Activated CD8-positive, alpha-beta T cell treated with anti-CD3 and anti-CD28 coated beads, Interleukin-2, amount 10 ng/mL, durations not matched to agents 7 days and 5 days (primary cell): ENCODE results near the gene DUSP1. TPM values are rescaled to one million over a fixed set of nuclear protein-coding genes. Genes with fewer than 3 reads are reported as not detected.
"Not testable (repeated sequence)": the region's sequence is repeated elsewhere in the genome, so short reads cannot be mapped to it uniquely, and the experiment has no call there.

Source experiments
- ATAC-seq: fragments of 150-1000 bp; cut with Tn5 transposase; one replicate; pipeline ENCODE4 v1.10.0; 2021; ENCODE audit warnings: moderate library complexity
- CTCF ChIA-PET: fragments of 350-600 bp; sonication (Branson Sonifier 250); formaldehyde crosslinking; loops from one replicate; lab custom pipeline; 2021; ENCODE audit warnings: antibody characterized with exemption; lab: Charles Lee
- POLR2A ChIA-PET: fragments of 350-600 bp; sonication (Branson Sonifier 250); formaldehyde crosslinking; loops from one replicate; lab custom pipeline; 2021; ENCODE audit warnings: antibody characterized with exemption; lab: Charles Lee
- DNase-seq: peaks from one replicate; pipeline ENCODE4 v3.0.0-alpha.2; 2020
- H3K27ac Mint-ChIP-seq: one replicate; pipeline ENCODE4 v1.8.0; 2021; ENCODE audit warnings: mild to moderate bottlenecking, mixed read lengths
- H3K27me3 Mint-ChIP-seq: one replicate; pipeline ENCODE4 v1.8.0; 2021; ENCODE audit warnings: low read depth, mixed read lengths
- H3K36me3 Mint-ChIP-seq: one replicate; pipeline ENCODE4 v1.8.0; 2021; ENCODE audit warnings: low read depth, mixed read lengths
- H3K4me1 Mint-ChIP-seq: one replicate; pipeline ENCODE4 v1.8.0; 2021; ENCODE audit warnings: low read depth, mixed read lengths
- H3K4me3 Mint-ChIP-seq: one replicate; pipeline ENCODE4 v1.8.0; 2021; ENCODE audit warnings: mild to moderate bottlenecking, mixed read lengths
- H3K9me3 Mint-ChIP-seq: one replicate; pipeline ENCODE4 v1.8.0; 2022; ENCODE audit warnings: mixed read lengths; ENCODE audit not compliant: insufficient read depth
- total RNA-seq, 2 experiments: library from RNA; stranded (reverse); gene quantifications; one replicate each; pipeline ENCODE4 v1.2.3, GENCODE V29; 2021

The DUSP1 gene, protein sequence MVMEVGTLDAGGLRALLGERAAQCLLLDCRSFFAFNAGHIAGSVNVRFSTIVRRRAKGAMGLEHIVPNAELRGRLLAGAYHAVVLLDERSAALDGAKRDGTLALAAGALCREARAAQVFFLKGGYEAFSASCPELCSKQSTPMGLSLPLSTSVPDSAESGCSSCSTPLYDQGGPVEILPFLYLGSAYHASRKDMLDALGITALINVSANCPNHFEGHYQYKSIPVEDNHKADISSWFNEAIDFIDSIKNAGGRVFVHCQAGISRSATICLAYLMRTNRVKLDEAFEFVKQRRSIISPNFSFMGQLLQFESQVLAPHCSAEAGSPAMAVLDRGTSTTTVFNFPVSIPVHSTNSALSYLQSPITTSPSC
- 10 to 100 TPM; 55.6 to 56.6 TPM for total RNA-seq

DNA sequence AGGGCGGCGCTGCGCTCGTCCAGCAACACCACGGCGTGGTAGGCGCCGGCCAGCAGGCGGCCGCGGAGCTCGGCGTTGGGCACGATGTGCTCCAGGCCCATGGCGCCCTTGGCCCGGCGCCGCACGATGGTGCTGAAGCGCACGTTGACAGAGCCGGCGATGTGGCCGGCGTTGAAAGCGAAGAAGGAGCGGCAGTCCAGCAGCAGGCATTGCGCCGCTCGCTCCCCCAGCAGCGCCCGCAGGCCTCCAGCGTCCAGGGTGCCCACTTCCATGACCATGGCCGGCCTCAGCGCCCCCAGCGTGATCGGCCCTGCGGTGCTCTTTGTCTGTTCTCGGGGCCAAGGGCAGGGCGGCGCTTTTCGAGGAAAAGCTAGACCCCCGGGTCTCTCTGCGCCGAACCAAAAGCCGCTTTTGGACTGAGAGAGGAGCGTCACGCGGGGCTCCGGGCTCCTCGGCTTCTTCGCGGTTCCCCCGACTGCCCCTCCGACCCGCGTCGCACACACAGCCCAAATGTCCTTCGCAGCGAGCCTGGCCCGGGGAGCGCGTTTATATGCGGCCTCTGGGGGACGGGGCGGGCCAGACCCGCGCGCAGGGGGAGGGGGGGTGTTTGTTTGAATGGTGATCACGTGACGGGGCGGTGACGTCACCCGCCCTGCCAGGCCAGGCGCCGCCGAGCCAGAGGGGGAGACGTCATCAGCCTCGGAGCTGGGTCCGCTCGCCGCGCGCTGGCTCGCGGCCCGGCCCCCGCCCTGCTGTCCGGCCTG lies at the start of gene DUSP1:
Gene DUSP1, minus strand, starts transcription at position 521 of the 764 bp plus-strand sequence. Its CDS starts 243 bp downstream, at position 278.
- Mint-ChIP-seq H3K27ac (peak within 1 kb of the TSS; percentile 99), H3K27me3 (no peaks in the 10 kb centered on the region), H3K36me3 (peaks cover 19% of the 10 kb centered on the region), H3K4me1 (peaks cover 53% of the 10 kb centered on the region), H3K4me3 (peak within 1 kb of the TSS; percentile 90), H3K9me3 (no peaks in the 10 kb centered on the region)
- ATAC-seq (peak; percentile 68), DNase-seq (peak; percentile 98)
- CTCF ChIA-PET: interaction anchor here (0.7 to 4.6 kb wide), 15 partner anchors 10 to 166 kb away, joined by 3 to 59 read pairs (median 5); no protein-coding TSS in a partner anchor
- POLR2A ChIA-PET: interaction anchor here (0.5 to 4.1 kb wide), 30 partner anchors 9 to 374 kb away, joined by 3 to 25 read pairs (median 4); partner anchors contain the start of genes ATP6V0E1, BNIP1, ERGIC1 and RPL26L1

DNA sequence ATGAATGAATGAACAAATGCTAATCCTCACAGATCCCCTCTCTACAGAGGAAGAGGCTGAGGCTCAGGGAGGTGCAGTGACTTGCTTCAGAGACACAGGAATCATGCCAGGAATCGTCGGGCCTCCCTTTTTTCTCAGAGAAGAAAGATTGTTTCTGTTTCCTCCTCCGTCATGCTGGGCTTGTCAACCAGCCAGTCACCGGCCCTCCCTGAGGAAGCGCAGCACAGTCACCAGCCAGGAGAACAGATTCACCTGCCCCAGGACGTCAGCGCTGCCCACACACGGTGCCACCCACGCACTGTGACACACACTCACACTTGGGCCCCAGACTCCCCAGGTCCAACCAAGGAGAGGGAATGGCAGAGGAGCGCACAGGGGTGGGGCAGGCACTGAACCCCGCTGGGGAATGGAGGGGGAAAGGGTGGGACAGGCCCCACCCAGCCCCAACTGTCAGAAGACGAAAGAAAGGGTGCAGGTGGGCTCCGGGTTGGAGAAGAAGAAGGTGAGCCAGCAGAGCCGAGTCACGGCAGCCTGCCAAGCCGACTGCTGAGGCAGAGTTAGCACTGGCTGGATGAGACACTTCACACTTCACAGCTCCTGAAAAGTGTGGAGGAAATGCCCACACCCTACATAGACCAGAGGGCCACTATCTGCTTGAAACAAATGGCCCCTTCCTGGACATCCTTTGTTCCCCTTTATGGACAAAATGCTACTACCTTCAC lies 49.2 kb upstream of the DUSP1 start:
- no peak overlapping the region for H3K27ac Mint-ChIP-seq

DNA sequence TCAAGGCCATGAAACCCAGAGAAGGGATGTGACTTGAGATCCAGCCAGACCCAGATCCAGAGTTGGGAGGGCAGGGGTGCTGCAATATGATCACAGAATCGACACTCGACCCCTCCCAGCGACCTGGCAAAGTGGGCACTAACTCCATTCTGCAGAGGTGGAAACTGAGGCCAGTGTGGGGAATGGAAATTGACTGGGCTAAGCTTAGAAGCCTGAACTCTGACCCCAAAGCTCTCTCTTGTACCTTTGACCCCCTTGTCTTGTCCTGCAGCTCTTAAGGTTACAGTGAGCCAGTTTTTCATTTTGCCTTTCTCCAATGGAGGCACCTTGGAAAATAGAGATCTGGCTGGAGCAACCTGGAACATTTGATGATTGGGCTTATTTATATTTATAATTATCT lies 48.6 kb upstream of the DUSP1 start:
- no peaks in the 10 kb centered on the region for H3K36me3 Mint-ChIP-seq
- no peaks in the 10 kb centered on the region for H3K4me1 Mint-ChIP-seq
- peaks cover 11% of the 10 kb centered on the region for H3K27me3 Mint-ChIP-seq
- POLR2A ChIA-PET: no interaction called here
- no peaks in the 10 kb centered on the region for H3K9me3 Mint-ChIP-seq
- no peak for ATAC-seq
- H3K4me3 Mint-ChIP-seq: no peak overlapping the region
- H3K27ac Mint-ChIP-seq: no peak overlapping the region
- CTCF ChIA-PET: no interaction called here
- DNase-seq: no peak

More for the DNA sequence above, 49.2 kb upstream of the DUSP1 start:
- Mint-ChIP-seq H3K4me3 (no peak overlapping the region), H3K4me1 (no peaks in the 10 kb centered on the region), H3K36me3 (peaks cover under 1% of the 10 kb centered on the region), H3K27me3 (peaks cover 8% of the 10 kb centered on the region), H3K9me3 (peaks cover 2% of the 10 kb centered on the region)
- no peak for DNase-seq
- ChIA-PET CTCF (no interaction called here), POLR2A (no interaction called here)
- no peak for ATAC-seq

DNA sequence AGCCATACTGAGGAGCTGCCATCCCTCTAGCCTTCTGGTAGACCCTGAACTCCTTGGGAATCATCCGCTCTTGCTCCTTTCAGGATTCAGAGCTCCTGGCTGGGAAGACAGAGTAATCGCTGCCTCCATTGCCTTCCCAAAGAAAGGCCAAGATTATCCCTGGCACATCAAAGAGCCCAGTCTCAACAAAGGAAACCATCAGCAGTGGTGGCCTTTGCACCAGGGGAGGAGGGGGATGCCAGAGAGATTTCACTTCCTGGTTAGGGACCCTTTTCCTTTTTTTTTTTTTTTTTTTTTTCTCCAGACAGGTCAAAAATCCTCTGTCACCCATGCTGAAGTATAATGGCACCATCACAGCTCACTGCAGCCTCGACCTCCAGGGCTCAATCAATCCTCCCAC lies 47.1 kb upstream of the DUSP1 start:
- CTCF ChIA-PET: interaction anchor here (1.1 kb wide), 1 partner anchor 12 kb away, joined by 3 read pairs; no protein-coding TSS in a partner anchor
- no peak for ATAC-seq
- Mint-ChIP-seq H3K36me3 (no peaks in the 10 kb centered on the region), H3K4me3 (no peak overlapping the region), H3K4me1 (no peaks in the 10 kb centered on the region), H3K27ac (no peak overlapping the region), H3K27me3 (peaks cover 14% of the 10 kb centered on the region), H3K9me3 (no peaks in the 10 kb centered on the region)
- no peak for DNase-seq
- POLR2A ChIA-PET: no interaction called here

DNA sequence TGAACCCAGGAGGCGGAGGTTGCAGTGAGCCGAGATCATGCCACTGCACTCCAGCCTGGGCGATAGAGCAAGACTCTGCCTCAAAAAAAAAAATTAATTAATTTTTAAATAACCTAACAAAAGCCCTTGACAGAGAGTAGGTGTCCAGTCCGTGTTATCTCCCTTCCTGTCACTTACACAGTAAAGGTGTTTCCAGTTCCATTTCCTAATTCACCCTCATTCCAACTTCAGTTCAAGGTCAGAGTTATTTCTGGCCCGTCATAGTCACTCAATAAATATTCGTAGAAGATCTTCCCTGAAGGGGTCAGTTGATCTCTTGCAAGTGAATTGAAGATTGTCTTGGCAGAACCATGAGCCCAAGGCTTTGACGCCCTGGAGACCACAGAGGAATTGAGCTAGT lies 46.7 kb upstream of the DUSP1 start:
- H3K4me3 Mint-ChIP-seq: no peak overlapping the region

DNA sequence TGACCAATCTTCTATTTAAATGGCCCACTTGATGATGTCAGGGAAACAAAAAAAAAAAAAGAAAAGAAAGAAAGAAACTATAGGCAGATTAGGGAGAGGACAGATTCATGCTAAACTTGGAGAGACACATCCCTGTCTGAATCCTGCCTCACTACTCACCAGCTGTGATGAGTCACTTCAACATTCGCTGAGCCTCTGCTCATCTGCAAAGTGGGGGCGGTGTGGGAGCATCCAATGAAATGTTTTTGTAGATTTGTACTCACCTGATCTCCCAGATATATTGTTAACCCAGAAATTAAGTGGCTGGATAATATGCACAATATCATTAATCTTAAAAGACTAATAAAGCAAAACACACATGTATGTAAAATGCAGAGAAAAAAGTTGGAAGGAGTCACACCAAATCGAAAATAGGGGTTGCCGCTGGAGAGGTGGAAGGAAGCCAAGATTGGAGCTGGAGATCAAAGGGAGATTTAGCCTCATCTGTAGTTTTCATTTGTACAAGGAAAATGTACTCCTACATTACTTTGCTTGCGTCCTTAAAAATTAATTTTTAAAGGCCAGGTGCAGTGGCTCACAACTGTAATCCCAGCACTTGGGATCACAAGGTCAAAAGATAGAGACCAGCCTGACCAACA lies 46.0 kb upstream of the DUSP1 start:
- no peaks in the 10 kb centered on the region for H3K36me3 Mint-ChIP-seq
- ChIA-PET POLR2A (interaction anchor here (1.2 kb wide), 1 partner anchor 45 kb away, joined by 3 read pairs; no protein-coding TSS in a partner anchor), CTCF (no interaction called here)
- no peaks in the 10 kb centered on the region for H3K9me3 Mint-ChIP-seq
- ATAC-seq: no peak
- no peak overlapping the region for H3K4me3 Mint-ChIP-seq
- H3K27me3 Mint-ChIP-seq: peaks cover 16% of the 10 kb centered on the region
- DNase-seq: no peak
- no peaks in the 10 kb centered on the region for H3K4me1 Mint-ChIP-seq
- no peak overlapping the region for H3K27ac Mint-ChIP-seq

More for the DNA sequence above, 46.7 kb upstream of the DUSP1 start:
- CTCF ChIA-PET: interaction anchor here (1.1 kb wide), 1 partner anchor 12 kb away, joined by 3 read pairs; no protein-coding TSS in a partner anchor
- H3K27ac Mint-ChIP-seq: no peak overlapping the region
- H3K36me3 Mint-ChIP-seq: no peaks in the 10 kb centered on the region
- no peaks in the 10 kb centered on the region for H3K4me1 Mint-ChIP-seq
- POLR2A ChIA-PET: no interaction called here
- ATAC-seq (no peak), DNase-seq (no peak)
- no peaks in the 10 kb centered on the region for H3K9me3 Mint-ChIP-seq
- H3K27me3 Mint-ChIP-seq: peaks cover 16% of the 10 kb centered on the region

DNA sequence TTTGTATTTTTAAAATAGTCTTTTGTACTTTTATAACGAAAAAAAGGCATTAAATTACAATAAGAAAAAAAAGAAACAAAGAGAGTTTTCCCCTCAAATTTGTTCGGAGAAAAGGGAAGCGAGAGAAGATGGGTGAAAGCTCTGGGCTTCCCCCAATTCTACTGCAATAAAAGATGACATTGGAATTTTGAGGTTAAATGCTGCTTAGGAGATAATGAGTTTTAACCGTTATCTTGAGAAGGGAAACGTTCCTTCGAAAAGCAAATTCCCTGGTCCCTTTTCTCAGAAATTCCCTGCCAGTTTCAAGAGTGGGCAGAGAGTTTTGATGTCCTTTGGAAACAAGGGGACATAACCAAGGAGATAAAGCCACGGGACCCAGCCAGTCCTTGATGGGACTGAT lies 44.6 kb upstream of the DUSP1 start:
- Mint-ChIP-seq H3K27me3 (peaks cover 16% of the 10 kb centered on the region), H3K36me3 (no peaks in the 10 kb centered on the region), H3K27ac (no peak overlapping the region), H3K4me1 (no peaks in the 10 kb centered on the region), H3K9me3 (no peaks in the 10 kb centered on the region), H3K4me3 (no peak overlapping the region)
- DNase-seq (no peak), ATAC-seq (no peak)
- ChIA-PET POLR2A (interaction anchor here (1.2 kb wide), 1 partner anchor 44 kb away, joined by 3 read pairs; no protein-coding TSS in a partner anchor), CTCF (no interaction called here)

DNA sequence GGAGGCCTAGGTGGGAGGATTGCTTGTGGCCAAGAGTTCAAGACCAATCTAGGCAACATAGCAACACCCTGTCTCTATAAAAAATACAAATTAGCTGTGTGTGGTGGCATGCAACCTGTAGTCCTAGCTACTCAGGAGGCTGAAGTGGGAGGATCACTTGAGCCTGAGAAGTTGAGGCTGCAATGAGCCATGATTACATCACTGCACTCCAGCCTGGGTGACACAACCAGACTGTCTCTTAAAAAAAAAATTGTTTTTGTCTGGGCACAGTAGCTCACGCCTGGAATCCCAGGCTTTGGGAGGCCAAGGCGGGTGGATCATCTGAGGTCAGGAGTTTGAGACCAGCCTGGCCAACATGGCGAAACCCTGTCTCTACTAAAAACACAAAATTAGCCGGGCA lies 40.0 kb upstream of the DUSP1 start:
- DNase-seq, CTCF ChIA-PET, H3K4me3 Mint-ChIP-seq, H3K27ac Mint-ChIP-seq, H3K36me3 Mint-ChIP-seq, ATAC-seq, H3K9me3 Mint-ChIP-seq: not testable (repeated sequence)
- peaks cover 11% of the 10 kb centered on the region for H3K27me3 Mint-ChIP-seq
- H3K4me1 Mint-ChIP-seq: peaks cover 18% of the 10 kb centered on the region
- POLR2A ChIA-PET: interaction anchor here (1.5 kb wide), 1 partner anchor 40 kb away, joined by 6 read pairs; the partner anchor contains the start of gene DUSP1

DNA sequence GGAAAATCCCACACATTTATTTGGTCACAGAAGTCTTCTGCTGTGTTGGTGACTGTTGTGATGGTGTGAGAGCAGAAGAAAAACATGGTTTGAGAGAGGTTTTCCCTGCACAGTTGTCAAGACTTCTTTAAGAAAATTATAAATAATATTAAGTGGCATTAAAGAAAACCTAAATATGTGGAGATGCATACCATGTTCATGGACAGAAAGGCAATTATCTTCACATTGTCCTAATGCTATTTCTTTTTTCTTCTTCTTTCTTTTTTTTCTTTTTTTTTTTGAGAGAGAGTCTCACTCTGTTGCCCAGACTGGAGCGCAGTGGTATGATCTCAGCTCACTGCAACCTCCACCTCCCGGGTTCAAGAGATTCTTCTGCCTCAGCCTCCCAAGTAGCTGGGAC lies 38.8 kb upstream of the DUSP1 start:
- H3K9me3 Mint-ChIP-seq: no peaks in the 10 kb centered on the region
- peaks cover 18% of the 10 kb centered on the region for H3K4me1 Mint-ChIP-seq
- no peak overlapping the region for H3K4me3 Mint-ChIP-seq
- ATAC-seq (no peak), DNase-seq (no peak)
- H3K27me3 Mint-ChIP-seq: peaks cover 7% of the 10 kb centered on the region
- ChIA-PET CTCF (no interaction called here), POLR2A (interaction anchor here (0.7 to 1.5 kb wide), 2 partner anchors 12 to 39 kb away, joined by 3 to 6 read pairs; partner anchors contain the start of gene DUSP1)
- H3K36me3 Mint-ChIP-seq: no peaks in the 10 kb centered on the region
- no peak overlapping the region for H3K27ac Mint-ChIP-seq

DNA sequence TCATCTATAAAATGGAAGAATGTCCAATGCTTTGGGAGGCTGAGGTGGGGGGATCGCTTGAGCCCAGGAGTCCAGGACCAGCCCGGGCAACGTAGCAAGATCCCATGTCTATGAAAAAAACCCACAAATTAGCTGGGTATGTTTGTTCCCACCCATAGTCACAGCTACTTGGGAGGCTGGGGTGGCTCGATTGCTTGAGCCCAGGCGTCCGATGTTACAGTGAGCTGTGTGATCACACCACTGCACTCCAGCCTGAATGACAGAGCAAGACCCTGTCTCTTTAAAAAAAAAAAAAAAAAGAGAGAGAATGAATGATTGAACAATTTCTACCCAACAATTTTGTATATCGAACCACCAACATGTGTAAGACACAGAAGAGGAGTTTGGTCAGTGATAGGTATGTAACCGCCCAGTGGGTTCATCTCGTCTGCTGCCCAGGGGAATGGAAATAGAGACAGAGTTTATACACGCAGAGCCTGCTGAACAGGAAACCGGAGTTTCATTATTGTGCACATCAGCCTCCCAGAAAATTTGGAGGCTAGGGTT lies 36.8 kb upstream of the DUSP1 start:
- Mint-ChIP-seq H3K36me3 (no peaks in the 10 kb centered on the region), H3K4me1 (peaks cover 18% of the 10 kb centered on the region), H3K4me3 (peak overlapping the region; percentile 66), H3K9me3 (no peaks in the 10 kb centered on the region), H3K27ac (peak overlapping the region; percentile 88), H3K27me3 (no peaks in the 10 kb centered on the region)
- POLR2A ChIA-PET: interaction anchor here (0.7 to 1.9 kb wide), 5 partner anchors 14 to 37 kb away, joined by 4 to 17 read pairs (median 5); partner anchors contain the start of gene DUSP1
- DNase-seq: no peak
- CTCF ChIA-PET: interaction anchor here (0.9 to 1.5 kb wide), 7 partner anchors 10 to 151 kb away, joined by 3 to 10 read pairs (median 4); partner anchors contain the start of genes DUSP1 and RPL26L1
- no peak for ATAC-seq
